Stimulated activated CD8-positive, alpha-beta memory T cell treated with anti-CD3 and anti-CD28 coated beads, Interleukin-4, amount 100 ng/mL, for 1 hour (primary cell): ENCODE data around the gene ADGRA1.

Source experiments
- DNase-seq, 2 donors: peaks; one replicate each; pipeline ENCODE4 v3.0.0-alpha.2; 2020; ENCODE audit warnings: low read depth in 2 of 2, low spot score in 1 of 2

ADGRA1 gene

DNA sequence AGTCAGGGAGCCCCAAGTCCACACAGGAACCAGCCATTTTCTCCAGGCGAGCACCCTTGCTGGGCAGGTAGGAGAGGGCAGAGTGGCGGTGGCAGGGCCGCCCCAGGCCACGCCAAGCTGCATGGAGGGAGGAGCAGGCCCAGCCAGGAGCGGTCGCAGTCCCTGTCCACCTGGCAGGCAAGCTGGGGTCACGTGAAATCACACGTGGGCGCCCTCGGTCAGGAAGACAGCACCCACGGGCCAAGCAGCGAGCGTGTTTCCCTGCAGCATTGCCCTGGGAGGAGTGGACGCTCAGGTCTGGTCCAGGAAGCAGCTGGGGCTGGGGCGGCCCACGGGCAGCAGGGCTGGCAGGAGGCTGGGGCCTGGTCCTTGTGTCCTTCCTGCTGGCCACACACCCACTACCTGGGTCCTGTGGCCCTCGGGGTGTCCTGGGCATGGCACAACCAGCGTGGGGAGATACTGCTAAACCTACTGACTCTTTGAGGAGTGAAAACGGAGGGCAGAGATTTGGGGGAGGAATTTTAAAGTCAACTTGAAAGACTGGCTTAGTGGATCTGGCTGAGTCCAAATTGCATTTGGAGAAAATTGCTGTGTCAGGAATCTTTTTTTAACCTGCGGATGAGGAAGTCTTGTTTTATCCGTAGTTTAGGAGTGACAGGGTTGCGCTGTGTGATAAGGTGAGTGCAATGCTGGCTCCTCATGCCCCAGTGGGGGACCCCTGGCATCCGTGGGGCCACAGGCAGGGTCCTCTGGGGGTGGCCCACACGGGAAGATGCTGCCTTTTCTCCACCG is 12.2 kb upstream of the ADGRA1 start:
- DNase-seq: no peak

DNA sequence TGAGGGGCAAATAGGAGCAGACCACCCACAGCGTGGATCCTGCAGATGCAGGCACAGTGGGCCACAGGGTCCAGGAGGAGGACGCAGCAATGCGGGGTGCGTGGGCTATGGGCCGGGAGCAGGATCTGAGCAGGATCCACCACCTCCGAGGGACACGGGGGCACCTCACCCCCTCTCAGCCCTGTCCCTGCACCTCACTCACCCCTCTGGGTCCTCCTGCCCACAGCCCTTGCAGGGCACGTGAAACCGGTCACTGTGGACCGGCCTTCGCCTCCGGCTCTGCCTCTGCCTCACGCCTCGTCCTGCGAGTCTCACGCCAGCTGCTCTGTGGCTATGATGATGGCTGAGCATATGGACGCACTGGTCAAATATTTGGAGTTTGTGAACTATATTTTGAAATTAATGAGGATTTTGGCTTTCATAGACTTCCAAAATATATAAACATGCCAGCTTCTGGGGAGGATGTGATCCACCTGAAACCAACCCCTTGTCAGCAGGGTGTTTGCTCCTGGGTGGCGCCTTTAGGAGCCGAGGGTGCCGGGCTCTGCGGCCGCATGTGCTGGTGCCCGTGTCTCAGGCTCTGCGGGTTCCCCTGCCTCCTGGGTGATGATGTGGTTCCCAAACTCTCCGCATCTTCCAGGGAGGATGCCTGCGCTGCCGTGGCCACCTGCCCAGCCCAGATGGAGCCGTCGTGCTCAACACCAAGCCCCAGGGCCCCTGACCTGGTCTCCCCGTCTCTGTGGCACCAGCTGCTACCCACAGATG is 11.3 kb upstream of the ADGRA1 start:
- DNase-seq: no peak

DNA sequence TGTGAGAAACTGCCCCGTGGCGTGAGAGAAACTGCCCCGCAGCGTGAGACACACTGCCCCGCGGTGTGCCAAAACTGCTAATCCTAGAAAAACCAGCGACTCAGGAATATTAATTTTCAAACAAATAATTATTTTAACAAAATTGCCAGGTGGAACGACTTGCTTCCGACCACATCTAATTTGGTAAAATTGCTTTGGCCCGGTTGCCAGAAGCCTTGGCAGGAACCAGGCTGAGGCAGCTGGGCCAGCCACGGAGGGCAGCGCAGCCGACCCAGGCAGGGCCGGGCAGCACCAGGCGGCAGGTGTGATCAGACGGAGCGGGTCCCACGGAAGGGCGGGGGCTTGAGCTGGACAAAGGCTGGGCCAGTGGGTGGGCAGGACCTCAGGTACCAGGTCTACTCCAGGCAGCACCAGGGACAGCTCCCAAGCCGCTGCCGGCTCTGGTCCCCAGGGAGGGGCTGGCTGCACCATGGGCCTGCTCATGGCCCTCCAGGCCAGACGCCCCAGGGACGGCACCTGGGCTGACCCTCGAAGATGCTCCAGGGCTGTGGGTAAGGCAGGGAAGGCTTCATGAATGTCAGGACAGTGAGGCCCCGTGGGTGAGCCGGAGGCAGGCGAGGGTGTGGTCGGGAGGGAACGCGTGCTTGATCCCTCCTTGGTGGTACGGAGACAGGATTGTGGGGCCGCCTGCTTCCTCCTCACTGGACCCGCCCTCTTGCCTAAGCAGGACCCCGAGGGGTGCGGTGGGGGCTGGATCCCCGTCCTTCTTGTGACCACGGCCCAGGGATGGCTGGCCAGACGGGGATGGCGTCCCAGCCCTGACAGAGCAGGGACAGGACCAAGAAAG is 7.7 kb upstream of the ADGRA1 start:
- DNase-seq: no peak

DNA sequence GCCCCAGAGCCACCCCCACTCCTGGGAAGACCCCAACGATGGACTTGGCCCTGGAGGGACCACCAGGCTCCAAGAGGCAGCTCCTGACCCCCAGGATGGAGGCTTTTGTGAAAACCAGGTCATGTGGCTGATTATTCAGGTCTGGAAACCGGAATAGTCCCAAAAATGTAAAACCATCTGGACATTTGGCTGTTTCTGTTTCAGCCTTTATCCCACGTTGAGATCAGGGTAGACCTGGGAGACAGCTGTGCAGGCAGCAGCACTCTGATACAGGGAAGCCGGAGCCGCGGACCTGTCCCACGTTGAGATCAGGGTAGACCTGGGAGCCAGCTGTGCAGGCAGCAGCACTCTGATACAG is 7.1 kb upstream of the ADGRA1 start:
- DNase-seq: no peak

DNA sequence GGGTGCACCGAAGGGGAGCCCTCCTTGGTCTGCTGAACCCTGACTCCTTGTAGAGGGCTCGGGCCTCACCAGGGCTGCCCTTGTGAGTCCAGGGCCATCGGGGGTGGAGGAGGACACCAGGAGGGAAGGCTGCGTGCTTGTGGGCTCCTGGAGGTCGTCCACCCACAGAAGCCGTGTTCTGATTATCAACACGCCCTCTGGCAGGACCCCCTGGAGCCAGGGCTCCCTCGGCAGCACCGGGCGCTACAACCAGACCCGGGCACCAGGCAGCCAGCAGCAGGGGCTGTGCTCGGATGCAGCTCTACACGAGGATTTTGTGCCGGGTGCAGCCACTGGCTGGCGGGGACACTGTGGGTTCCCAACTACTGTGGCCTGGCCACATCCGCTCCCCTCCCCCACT is 6.1 kb upstream of the ADGRA1 start:
- DNase-seq: no peak

DNA sequence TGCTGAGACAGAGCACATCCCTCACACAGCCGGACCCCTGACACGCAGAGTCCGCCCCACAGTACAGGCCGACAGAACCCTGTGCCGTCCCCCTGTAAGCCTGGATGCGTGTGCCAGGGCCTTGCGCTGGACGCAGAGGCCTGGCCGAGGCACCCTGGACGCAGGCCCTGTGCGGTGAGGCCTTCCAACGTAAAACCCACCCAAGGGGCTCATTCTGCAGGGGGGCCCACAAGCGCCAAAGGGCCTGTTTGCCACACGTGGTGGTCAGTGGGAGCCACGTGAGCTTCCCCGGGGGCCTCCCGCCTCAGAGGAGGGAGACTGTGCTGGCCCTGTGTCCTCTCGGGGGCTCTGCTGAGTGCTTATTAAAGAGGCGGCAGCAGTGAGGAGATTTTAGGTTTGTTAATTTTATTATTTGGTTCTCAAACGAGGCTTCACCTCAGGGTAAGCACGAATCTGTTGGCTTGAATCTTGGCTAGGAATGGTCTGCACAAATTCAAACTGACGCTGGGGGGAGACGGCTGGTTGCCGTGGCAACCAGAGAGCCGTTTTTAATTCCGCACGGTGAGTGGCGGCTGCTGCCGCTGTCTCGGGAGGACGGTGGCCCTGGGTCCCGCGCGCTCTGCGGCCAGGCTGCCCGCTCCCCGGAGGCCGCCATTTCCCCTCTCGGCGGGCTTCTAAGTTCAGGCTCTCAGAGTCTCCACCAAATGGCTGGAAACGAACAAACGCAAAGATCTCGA is 4.9 kb upstream of the ADGRA1 start:
- no peak for DNase-seq

DNA sequence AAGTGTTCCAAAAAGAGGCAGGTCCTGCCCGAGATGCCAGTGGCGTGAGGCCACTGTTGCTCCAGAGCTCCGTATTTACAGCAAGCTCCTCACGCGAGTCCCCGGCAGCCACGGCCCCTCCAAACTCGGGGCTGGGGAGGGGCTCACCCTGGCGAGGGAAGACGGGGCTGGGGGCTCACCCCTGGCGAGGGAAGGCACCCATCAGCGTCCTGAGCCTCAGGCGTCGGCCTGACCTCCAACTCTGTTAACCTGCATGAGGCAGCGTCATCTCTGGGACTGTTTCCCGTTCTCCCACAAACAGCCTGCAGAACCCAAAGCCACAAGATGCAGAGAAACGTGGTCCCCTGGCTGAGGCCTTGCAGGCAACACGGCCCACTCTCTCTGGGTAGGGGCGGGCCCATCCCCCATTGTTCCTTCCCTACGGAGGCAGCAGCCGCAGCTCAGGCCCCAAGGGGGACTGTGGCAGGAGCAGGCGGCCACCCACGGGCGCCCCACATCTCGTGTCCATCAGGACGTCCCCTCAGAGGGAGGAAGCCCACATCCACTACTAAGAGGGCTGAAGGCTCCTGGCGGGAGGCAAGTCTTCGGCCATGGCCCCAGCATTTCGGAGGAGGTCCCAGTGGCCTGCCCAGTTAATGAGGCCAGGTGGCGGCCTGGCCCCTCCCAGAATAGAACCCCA is 4.2 kb upstream of the ADGRA1 start:
- DNase-seq: no peak

DNA sequence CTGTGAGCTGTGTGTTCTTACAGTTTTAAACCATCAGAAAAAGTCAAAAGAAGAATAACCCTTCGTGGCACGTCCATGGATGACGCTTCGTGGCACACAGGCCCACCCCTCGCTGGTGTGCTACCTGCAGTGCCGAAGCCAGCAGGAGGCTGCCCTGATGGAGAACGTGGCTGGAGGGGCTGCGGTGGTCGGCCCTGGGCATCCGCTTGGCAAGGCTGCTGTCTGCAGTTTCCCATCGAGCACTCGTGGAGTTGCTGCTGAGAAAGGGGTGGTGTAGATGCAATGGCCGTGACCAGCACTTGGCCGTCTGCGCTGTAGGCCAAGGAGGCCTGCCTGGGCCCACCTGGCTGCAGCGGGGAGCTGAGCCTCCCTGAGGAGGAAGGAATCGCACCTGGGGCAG is 3.2 kb upstream of the ADGRA1 start:
- no peak for DNase-seq

DNA sequence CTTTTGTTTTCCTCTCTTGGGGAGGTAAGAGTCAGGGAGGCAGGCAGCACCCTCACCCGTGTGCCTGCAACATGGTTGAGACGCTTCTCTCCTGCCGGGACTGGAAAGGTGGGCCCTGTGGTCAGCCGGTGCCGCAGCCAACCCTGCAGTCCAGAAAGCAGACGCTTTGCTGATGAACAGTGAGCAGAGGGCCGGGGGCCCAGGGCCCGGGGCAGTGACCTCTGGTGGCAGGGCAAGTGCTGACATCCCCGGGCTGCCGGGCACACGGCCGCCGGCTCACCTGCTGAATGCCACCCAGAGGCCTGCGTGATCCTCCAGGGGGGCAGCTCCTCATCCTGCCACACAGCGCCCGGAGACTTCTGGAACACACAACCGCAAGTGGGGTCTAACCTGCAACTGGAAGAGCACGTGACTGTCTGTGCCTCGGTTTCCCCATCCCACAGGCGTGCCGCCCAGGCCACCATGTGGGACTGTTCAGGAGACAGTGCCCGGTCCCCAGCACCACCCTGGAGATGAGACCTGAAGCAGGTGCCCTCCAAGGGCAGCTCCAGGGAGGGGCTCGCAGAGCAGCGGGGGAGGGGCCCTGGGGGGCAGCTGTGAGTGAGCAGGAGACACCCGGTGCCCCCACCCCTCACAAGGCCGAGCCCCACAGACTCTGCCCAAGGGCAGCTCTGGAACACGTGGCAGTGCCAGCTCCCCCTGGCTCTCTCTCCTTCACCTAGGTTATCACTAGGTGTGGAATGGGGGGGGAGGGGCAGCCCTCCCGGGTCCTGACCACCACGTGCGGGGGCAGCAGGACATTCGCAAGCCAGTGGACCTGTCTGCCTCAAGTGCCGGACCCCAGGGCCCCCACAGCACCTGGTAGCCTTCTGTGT is 2.2 kb upstream of the ADGRA1 start:
- DNase-seq: no peak

DNA sequence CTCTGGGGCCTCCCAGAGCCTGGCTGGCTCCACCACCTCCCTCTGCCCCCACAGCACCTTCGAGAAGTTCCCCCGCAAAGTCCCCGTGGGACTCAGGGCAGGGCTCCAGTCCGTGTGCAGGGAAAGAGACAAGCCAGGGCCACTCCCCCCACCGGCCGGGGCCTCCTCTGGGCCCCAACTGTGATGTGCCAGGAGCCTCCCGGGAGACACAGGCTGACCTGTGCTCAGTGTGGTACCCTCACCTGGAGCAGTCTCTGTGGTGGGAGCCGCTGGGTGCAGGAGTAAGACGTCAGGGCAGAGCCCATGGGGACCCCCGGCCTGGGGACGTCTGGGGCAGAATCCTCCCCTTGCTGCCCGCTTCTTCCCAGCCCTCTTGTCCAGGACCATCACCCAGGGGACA is 1.5 kb upstream of the ADGRA1 start:
- DNase-seq: no peak

DNA sequence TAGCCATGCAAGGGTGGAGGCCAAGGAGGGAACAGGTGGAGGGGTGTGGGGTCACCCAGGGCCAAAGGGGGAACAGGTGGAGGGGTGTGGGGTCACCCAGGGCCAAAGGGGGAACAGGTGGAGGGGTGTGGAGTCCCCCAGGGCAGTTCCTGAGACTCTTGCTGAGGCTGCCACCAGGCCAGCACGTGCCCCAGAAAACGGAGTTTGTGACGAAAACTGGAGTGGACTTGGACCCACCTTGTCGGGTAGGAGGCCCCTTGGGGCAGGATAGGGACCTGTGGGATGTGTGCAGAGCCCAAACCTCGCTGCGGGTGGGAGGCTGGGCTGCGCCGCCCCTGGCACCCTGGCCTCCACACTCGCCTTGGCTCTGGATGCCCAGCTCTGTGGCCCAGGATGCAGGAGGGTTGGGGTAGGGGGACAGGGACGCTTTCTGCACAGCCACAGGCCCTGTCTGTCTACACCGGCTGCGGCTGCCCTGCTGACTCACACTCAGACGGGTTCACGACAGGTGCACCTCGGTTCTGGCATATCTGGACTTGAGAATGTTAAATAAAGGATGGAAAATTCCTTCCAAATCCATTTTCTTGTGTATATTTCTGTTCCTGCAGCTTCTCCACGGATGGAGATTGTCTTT is 562 bp upstream of the ADGRA1 start:
- DNase-seq: no peak

DNA sequence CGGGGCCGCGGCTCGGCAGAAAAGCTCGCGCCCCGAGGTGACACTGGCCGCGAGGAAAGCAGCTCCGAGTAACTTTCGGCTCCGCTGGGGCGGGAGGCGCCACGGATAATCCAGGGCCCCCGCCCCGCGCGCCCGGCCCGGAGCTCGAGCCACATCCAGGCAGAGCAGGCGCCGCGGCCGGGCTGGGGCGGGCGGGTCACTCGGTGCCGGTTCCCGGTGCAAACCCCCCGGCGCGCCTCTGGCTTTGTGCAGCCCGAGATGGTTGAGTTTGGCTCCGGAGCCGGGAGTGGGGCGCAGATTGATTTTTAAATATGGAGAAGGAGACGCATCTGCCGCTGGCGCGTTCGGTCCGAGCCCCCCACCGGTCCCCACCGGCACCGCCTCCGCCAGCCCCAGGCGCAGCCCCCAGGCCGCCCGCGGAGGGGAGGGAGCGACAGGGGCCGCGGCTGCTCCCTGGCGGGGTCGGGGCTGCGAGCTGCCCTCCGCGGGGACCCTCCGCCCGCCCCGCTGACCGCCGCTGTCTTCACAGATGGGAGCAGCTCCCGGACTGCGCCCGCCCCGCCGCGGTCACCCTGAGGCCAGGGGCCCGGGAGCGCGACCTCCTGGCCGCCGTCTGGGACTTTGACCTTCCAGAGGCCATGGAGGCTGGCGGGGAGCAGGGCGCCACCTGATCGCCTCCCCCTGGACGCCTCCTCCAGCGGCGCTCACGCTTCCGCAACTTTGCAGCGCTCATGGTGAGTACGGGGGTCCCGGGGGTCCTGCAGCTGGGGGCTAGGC is 643 bp downstream of the ADGRA1 start:
- DNase-seq: no peak

DNA sequence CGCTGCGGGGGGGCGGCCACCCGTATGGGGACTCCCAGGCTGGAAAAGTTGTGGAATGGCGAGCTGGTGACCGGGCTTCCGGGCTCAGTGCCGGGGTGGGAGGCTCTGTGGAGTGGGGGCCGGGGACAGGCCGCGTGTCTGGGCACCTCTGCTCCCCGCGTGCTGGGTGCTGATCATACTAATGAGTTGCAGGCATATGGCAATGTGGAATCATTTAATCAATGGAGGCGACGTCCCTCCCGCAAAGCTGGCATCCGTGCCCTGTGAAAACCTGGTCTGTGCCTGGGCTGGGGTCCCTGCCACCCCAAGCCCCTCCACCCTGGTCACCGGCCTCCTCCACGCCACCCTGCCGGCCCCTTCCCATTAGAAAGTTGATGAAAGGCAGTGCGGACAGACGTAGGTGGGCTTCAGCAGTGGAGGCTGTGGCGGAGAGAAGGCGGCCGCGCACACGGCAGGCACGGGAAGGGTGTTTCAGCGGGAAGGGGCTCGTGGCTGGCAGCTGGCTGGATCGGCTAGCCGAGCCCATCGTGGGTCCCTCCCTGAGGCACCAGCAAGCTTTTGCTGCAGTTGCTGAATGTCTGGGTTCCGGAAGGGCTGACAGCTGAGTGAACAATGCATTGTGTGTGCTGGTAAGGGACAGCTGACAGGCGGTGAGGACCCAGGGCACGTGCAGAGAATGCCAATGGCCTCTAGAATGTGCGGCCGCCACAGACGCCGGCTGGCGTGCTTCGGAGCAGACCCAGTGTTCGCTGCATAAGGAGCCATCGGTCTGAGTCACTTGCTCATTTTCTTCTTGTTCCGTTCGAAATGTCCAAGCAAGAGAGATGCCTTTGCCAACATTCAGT is 1.5 kb downstream of the ADGRA1 start:
- no peak for DNase-seq

DNA sequence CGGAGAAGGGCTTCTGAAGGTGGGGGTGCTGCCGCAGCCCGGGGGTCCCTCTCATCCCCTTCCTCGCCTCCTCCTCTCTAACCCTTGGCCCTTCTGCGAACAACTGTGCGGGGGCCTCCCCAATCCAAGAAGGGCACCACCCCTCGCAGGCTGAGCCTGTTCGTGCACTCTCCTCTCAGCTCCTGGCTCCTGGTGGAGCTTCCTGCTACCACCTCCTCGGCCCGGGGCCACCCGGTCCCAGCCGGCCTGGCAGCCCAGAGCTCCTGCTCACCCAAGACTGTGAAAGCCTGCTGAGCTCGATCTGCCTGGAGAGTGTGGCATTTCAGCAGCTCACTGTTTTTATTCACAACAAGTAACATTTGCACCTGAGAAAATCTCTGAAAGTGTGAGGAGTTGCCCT is 2.4 kb downstream of the ADGRA1 start:
- DNase-seq: no peak

DNA sequence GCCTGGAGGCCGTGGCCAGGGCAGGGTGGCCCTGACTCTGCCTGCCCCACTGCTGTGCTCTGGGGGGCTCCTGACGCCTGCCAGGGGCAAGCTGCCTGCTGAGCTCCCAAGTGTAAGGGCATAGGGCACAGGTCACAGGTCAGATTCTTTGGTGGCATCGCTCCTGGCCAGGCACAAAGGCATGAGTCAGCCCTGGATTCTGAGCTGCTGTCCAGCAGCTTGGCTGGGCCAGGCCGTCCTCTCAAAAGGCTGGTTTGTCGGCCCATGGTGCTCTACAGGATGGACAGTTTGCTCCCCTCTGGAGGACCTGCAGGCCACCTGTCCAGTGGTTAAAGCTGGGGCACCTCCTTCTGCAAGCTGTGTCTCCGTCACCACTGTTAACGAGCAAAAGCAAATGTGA is 2.9 kb downstream of the ADGRA1 start:
- no peak for DNase-seq

DNA sequence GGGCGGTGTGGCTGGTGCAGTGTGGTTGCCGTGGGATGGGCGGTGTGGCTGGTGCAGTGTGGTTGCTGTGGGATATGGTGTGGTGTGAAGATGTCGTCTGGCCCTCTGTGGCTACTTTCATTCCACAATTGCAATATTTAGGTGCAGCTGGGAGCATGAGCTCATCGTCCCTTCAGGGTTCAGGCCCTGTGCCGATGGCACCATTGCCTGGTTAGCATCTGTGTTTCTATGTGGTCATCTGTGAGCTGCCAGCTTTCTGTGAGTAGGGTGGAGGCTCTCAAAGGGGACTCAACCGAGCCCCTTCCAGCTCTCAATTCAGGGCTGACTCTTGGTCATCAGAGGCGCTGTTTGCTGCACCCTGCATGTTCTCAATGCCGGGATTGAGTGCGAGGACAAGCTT is 3.6 kb downstream of the ADGRA1 start:
- no peak for DNase-seq

DNA sequence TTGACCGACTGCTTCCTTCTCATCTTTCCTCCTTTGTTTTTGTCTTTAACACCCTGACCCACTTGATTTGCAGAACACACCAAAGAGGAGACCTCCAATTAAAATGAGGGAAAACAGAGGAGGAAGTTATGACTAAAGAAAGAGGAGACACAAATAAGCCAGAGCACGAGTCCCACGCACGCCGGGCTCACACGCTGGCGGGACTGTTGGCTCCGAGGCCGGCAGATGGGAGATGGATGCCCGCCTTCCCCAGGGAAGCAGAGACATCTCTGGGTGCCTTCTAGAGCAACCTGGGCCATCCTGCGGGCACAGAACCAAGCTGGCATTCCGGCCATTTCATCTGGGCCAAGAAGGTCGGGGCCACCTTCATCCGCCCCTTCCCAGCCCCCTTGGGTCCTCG is 5.6 kb downstream of the ADGRA1 start:
- DNase-seq: no peak

DNA sequence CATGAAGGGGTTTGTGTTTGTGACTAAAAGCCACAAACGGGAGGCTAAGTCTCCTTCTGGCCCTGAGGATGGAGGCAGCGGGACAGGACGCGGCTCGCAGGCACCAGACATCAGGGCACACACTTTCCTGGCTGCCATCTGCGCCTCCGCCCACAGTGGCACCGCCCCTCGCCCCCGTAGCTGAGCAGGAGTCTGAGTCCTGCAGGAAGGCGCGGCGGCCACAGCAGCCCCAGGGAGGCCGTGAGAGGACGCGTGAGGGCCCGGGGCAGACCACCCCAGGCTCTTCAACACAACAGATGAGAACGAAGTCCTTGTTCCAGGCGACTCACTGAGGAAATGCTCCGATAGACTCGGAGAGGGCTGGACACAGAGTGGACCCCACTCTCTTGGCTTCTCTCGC is 6.6 kb downstream of the ADGRA1 start:
- no peak for DNase-seq
